GM19452 (cell line): ENCODE data around the gene SENP7.
"Not testable (repeated sequence)": the region's sequence is repeated elsewhere in the genome, so short reads cannot be mapped to it uniquely, and the experiment has no call there.

ENCODE experiments used
- ATAC-seq: cut with Tn5 transposase; IDR thresholded peaks from one replicate; pipeline ENCODE4 v1.9.1; 2021; ENCODE audit not compliant: unreplicated experiment

The SENP7 gene

DNA sequence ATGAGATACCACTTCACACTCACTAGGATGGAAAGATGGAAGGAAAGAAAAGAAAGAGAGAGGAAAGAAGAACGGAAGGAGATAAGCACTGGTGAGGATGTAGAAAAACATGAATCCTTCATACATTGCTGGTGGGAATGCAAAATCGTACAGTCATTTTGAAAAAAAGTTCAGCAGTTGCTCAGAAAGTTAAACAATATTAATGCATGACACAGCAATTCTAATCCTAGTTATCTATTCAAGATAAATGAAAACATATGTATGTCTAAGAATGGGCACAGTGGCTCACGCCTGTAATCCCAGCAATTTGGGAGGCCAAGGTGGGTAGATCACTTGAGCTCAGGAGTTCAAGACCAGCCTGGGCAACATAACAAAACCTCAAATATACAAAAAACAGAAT, 59.1 kb downstream of the SENP7 start:
- ATAC-seq, result no peak

DNA sequence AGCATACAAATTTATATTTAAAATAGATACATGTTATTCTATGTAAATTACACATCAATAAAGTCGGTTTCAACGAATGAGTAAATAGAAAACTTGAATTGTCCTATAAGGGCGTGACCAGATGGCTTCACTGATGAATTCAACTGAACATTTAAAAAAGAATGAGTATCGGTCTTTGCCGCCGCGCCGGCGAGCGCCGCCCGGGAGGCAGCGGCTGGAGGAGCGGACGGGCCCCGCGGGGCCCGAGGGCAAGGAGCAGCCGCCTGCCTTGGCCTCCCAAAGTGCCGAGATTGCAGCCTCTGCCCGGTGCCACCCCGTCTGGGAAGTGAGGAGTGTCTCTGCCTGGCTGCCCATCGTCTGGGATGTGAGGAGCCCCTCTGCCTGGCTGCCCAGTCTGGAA, 74.4 kb downstream of the SENP7 start:
- ATAC-seq, result not testable (repeated sequence)

- ATAC-seq, result no peak
Observed at GRCh38 chr3:101433652-101434051, 79.4 kb downstream of the SENP7 start.

DNA sequence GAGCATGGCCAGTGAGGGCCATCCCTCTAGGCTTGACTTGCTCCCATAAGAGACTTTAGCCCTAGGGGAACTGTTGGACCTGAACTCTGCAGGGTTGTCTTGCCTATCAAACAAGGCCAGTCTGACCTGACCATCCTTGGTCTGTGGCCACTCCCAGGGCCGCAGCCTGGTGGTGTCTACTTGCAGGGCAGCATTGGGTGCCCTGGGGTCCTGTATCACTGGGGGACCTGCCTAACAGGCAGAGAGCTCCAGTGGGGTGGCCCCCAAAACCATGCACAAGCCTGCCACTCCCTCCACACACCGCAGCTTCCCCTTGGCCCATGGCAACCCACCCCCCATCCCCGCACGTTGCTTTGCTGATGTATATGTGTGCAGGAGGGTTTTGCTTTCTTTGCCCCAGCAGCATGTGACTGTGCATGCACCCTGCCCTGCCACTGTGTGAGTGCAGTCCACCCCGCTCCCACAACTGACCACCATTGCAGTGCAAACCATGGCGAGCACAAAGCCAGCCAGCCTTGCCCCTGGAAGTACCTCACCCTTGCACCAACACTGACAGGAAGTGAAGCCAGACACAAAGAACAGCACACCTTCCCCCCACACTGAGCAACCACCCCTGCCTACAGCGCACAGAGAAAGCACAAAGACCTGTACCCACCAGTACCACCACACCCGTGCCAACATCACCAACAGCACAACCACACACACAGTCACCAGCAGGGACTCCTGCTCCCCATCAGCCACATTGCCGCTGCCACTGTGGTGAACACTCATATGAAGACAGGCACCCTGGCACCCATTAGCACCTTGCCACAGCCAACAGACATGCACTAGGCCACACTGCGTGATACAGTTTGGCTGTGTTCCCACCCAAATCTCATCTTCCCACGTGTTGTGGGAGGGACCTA, 88.8 kb downstream of the SENP7 start:
- ATAC-seq, result no peak

DNA sequence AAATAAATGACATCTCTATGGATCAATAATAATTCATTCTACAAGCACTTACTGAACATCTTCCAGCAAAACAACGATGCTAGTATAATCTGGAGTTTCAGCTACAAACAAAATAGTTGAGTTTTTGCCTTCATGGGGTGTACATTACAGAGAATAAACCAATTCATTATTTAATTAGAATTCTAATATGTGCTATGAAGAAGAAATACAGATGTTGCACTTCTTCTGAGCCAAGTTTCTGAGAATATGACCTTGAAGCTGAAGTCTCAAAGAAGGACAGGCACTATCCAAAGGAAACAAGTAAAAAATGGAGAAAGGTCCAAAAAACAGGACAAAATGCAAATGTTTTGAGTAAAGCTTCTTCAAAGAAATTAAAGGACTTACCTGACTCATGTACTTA, 94.2 kb downstream of the SENP7 start:
- ATAC-seq, result no peak

DNA sequence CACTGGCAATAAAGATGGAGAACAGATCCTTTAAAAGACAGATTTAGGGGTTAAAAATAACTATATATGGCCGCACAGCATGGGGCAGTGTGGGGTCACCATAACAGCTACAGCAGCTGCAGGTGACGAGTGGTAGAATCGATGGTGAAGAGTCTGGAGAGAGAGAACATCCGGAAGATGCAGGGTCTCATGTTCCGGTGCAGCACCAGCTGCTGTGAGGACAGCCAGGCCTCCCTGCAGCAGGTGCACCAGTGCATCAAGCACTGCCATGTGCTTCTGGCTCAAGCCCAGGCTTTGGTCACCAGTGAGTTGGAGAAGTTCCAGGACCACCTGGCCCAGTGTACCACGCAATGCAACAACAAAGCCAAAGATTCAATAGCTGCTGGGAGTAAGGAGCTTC, 98.9 kb downstream of the SENP7 start:
- ATAC-seq, result no peak

GRCh38 chr3:101413656-101414055, 99.4 kb downstream of the SENP7 start:
- no peak for ATAC-seq

DNA sequence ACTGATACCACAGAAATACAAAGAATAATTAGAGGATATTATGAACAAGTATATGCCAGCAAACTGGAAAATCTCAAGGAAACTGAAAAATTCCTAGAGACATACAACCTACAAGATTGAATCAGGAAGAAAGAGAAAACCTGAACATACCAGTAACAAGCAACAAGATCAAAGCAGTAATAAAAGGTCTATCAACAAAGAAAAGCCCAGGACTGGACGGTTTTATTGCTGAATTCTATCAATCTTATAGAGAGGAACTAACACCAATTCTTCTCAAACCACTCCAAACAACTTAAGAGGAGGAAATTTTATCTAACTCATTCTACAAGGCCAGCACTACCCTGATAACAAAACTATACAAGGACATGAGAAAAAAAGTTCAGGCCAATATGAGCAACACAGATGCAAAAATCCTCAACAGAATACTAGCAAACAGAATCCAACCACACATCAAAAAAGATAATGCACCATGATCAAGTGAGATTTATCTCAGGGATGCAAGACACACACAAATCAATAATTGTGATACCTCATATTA, 121.5 kb downstream of the SENP7 start:
- ATAC-seq, result no peak

GRCh38 chr3:101388706-101389105, 124.3 kb downstream of the SENP7 start:
- ATAC-seq, result no peak

DNA sequence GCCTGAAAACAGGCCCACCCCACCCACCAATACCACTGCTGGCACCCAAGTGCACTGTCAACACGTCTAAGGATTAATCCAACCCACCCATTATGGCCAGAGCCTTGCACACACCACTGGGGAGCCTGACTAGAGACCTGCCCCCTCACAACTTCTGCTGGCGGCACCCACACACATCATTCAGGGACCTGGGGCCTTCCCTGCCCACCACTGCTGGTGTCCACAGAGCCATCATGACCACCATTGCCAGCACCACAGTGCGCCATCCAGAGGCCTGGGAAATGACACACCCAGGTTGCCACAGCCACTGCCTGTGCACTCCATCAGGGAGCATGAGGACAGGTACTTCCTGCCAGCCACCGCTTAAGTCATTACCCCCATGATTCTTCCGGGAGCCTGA, 125.7 kb downstream of the SENP7 start:
- ATAC-seq, result no peak

DNA sequence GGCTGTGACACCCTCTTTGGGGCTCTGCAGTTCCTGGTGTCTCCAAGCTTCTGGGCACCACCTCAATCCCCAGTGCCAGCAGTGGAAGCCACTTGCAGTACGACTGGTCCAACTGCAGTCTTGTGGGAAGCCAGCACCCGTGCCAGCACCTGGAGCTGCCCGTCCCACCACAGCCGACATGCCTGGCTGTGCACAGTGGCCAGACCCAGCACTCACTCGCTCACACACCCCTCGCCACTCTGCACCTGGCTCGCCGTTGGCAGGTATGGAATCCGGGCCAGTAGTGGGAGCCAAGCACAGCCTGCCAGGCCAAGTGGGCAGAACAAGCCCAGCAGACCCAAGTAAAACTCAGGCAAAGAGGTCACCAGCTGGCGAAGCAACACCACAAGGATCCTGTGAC, 128.6 kb downstream of the SENP7 start:
- no peak for ATAC-seq

DNA sequence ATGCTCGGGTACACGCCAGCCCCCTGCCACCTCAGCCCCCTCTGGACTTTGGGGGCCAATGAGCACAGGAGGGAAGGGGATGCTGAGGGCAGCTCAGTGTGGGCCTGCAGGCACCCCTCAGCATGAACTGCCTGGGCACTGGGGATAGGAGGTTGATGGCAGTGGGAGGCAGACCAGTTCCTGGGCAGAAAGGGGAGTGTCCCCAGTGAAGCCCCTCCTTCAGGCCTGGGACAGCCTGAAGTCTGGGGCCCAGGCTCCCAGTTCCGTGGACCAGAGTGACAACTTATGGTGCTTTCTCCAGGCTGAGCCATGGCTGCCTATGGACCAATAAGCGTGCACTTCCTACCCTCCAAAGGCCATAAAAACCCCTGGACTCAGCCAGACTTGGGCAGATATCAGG, 129.4 kb downstream of the SENP7 start:
- no peak for ATAC-seq

DNA sequence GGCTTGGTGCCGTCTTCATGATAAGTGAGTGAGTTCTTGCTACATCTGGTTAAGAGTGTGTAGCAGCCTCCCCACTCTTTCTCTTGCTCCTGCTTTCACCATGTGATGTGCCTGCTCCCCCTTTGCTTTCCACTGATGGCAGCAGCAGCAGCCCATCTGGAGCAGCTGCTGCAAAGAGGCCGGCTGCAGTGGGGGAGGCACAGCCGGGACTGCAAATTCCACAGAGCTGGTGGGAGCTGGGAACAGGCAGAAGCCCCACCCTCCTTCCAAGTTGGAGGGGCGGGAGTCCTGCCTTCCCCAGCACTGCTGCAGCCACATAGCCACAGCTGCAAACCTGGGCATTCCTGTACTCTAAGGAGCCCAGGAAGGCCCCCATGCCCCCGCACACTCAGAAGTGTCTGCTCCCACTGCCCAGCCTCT, 129.8 kb downstream of the SENP7 start:
- no peak for ATAC-seq

DNA sequence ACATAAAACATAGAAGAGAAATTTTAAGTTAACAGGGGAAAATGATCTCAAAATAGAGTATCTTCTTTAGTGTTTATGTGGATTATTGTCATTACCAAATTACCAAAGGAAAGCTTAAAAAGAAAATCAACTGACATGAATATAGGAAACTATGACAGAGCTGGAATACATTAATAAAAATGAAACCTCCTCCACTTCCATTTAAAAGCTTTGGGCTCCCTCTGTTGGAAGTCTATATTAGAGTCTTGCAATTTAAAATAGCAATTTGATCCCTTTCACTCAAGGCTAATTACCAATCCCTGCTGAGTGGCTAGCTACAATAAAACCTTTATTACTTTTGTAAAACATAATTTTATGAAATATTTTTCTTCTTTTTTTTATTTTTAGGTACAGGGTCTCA, 131.2 kb downstream of the SENP7 start:
- no peak for ATAC-seq

- peak; percentile 93 for ATAC-seq
Observed at GRCh38 chr3:101379658-101380376, 133.2 kb downstream of the SENP7 start.

GRCh38 chr3:101377796-101378195, 135.2 kb downstream of the SENP7 start:
- ATAC-seq, result no peak

- no peak for ATAC-seq
Observed at GRCh38 chr3:101377209-101377608, 135.8 kb downstream of the SENP7 start.

- no peak for ATAC-seq
Observed at GRCh38 chr3:101375586-101375985, 137.4 kb downstream of the SENP7 start.

GRCh38 chr3:101362406-101362805, 150.6 kb downstream of the SENP7 start:
- no peak for ATAC-seq

DNA sequence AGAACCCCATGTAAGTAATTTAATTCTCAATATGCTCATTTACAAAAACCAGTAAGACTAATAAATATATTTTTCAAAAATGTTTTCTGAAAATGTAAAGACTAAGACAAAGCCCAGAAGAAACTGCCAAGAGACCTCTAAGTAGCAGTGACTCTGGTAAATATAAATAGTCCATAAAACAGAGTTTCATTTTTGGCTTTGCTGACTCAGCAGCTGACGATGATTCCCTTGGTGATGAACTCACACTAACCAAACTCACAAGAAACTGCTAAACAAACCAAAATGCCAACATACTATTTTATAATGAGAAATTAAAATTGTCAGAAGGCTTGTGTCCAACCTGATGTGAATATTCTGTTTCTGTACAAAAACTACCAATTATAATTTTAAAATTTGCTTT, 161.2 kb downstream of the SENP7 start:
- ATAC-seq, result no peak

GRCh38 chr3:101340591-101340990, 172.4 kb downstream of the SENP7 start:
- ATAC-seq, result no peak

GRCh38 chr3:101333883-101334282, 179.1 kb downstream of the SENP7 start:
- no peak for ATAC-seq
